ENCODE measurements around the gene UNKL. TPM values are rescaled to one million over a fixed set of nuclear protein-coding genes. Genes with fewer than 3 reads are reported as not detected.

UNKL gene
- total and polyA plus RNA-seq, 2 of the 8 experiments (the other 6 are each of a cell fraction or from before 2014, with no cell fraction given): 25.1 to 31.8 TPM

DNA sequence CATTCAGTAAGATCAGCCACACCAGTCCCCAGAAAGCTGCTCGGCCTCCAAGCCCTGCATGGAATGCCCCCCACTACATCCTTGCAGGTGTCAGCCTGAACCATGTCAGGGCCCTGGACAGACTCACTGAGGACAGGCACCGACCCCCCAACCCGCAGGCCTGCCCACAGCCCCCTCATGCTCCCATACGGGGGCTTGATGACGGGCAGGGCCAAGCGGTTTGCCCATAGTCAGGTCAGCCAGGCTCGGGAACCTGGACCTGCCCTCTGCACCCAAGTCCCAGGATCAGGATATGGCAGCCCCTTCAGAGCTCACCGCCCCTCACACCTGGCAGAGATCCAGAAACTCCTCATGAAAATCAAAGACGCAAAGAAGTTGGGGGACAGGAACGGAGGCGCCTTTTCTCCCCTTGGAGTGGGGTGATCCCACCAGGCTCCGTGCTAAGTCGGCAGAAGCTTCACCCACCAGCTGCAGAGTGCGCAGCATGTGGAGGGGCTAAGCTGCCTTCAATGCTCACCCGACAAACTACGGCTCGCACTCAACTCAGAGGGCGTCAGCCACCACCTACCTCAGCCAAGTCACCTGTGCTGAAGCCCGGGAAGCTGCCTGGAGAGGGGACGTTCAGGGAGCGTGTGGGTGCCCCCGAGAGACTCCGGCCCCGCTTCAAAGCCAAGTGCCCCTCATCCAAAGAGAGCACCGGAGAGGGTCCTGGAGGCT is 36.3 kb downstream of the UNKL start (continued):
- TF ChIP-seq, protein P1, sequence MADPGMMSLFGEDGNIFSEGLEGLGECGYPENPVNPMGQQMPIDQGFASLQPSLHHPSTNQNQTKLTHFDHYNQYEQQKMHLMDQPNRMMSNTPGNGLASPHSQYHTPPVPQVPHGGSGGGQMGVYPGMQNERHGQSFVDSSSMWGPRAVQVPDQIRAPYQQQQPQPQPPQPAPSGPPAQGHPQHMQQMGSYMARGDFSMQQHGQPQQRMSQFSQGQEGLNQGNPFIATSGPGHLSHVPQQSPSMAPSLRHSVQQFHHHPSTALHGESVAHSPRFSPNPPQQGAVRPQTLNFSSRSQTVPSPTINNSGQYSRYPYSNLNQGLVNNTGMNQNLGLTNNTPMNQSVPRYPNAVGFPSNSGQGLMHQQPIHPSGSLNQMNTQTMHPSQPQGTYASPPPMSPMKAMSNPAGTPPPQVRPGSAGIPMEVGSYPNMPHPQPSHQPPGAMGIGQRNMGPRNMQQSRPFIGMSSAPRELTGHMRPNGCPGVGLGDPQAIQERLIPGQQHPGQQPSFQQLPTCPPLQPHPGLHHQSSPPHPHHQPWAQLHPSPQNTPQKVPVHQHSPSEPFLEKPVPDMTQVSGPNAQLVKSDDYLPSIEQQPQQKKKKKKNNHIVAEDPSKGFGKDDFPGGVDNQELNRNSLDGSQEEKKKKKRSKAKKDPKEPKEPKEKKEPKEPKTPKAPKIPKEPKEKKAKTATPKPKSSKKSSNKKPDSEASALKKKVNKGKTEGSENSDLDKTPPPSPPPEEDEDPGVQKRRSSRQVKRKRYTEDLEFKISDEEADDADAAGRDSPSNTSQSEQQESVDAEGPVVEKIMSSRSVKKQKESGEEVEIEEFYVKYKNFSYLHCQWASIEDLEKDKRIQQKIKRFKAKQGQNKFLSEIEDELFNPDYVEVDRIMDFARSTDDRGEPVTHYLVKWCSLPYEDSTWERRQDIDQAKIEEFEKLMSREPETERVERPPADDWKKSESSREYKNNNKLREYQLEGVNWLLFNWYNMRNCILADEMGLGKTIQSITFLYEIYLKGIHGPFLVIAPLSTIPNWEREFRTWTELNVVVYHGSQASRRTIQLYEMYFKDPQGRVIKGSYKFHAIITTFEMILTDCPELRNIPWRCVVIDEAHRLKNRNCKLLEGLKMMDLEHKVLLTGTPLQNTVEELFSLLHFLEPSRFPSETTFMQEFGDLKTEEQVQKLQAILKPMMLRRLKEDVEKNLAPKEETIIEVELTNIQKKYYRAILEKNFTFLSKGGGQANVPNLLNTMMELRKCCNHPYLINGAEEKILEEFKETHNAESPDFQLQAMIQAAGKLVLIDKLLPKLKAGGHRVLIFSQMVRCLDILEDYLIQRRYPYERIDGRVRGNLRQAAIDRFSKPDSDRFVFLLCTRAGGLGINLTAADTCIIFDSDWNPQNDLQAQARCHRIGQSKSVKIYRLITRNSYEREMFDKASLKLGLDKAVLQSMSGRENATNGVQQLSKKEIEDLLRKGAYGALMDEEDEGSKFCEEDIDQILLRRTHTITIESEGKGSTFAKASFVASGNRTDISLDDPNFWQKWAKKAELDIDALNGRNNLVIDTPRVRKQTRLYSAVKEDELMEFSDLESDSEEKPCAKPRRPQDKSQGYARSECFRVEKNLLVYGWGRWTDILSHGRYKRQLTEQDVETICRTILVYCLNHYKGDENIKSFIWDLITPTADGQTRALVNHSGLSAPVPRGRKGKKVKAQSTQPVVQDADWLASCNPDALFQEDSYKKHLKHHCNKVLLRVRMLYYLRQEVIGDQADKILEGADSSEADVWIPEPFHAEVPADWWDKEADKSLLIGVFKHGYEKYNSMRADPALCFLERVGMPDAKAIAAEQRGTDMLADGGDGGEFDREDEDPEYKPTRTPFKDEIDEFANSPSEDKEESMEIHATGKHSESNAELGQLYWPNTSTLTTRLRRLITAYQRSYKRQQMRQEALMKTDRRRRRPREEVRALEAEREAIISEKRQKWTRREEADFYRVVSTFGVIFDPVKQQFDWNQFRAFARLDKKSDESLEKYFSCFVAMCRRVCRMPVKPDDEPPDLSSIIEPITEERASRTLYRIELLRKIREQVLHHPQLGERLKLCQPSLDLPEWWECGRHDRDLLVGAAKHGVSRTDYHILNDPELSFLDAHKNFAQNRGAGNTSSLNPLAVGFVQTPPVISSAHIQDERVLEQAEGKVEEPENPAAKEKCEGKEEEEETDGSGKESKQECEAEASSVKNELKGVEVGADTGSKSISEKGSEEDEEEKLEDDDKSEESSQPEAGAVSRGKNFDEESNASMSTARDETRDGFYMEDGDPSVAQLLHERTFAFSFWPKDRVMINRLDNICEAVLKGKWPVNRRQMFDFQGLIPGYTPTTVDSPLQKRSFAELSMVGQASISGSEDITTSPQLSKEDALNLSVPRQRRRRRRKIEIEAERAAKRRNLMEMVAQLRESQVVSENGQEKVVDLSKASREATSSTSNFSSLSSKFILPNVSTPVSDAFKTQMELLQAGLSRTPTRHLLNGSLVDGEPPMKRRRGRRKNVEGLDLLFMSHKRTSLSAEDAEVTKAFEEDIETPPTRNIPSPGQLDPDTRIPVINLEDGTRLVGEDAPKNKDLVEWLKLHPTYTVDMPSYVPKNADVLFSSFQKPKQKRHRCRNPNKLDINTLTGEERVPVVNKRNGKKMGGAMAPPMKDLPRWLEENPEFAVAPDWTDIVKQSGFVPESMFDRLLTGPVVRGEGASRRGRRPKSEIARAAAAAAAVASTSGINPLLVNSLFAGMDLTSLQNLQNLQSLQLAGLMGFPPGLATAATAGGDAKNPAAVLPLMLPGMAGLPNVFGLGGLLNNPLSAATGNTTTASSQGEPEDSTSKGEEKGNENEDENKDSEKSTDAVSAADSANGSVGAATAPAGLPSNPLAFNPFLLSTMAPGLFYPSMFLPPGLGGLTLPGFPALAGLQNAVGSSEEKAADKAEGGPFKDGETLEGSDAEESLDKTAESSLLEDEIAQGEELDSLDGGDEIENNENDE (IDR thresholded peaks at IDR 0.05; ENCODE audit: insufficient replicate concordance, low read length): no peak
- TF ChIP-seq EZH2 (IDR thresholded peaks at IDR 0.05; ENCODE audit: low read depth, low read length, severe bottlenecking): no peak
- TF ChIP-seq KDM1A (IDR thresholded peaks at IDR 0.05; ENCODE audit: borderline replicate concordance, low read length): no peak
- TF ChIP-seq CHD2 (IDR thresholded peaks at IDR 0.05; ENCODE audit: low read length): no peak
- no peak for TF ChIP-seq SIX5 (IDR thresholded peaks at IDR 0.05; ENCODE audit: low read depth, low read length)
- no peak for TF ChIP-seq CHD1 (IDR thresholded peaks at IDR 0.05; ENCODE audit: low read depth, low read length)
